ENCODE data around the gene MBNL2.

- no peak for TF ChIP-seq CTCF (conservative IDR thresholded peaks at IDR 0.05; ENCODE audit: low read depth in 2 of 2)
- TF ChIP-seq, protein P1, sequence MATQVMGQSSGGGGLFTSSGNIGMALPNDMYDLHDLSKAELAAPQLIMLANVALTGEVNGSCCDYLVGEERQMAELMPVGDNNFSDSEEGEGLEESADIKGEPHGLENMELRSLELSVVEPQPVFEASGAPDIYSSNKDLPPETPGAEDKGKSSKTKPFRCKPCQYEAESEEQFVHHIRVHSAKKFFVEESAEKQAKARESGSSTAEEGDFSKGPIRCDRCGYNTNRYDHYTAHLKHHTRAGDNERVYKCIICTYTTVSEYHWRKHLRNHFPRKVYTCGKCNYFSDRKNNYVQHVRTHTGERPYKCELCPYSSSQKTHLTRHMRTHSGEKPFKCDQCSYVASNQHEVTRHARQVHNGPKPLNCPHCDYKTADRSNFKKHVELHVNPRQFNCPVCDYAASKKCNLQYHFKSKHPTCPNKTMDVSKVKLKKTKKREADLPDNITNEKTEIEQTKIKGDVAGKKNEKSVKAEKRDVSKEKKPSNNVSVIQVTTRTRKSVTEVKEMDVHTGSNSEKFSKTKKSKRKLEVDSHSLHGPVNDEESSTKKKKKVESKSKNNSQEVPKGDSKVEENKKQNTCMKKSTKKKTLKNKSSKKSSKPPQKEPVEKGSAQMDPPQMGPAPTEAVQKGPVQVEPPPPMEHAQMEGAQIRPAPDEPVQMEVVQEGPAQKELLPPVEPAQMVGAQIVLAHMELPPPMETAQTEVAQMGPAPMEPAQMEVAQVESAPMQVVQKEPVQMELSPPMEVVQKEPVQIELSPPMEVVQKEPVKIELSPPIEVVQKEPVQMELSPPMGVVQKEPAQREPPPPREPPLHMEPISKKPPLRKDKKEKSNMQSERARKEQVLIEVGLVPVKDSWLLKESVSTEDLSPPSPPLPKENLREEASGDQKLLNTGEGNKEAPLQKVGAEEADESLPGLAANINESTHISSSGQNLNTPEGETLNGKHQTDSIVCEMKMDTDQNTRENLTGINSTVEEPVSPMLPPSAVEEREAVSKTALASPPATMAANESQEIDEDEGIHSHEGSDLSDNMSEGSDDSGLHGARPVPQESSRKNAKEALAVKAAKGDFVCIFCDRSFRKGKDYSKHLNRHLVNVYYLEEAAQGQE (IDR thresholded peaks at IDR 0.05; ENCODE audit: unreplicated experiment), result no peak
- no peak for TF ChIP-seq NANOG (IDR thresholded peaks at IDR 0.05; ENCODE audit: borderline replicate concordance)
- TF ChIP-seq CREB1 (CRISPR knock-in tag; IDR thresholded peaks at IDR 0.05; ENCODE audit: low read depth), result no peak
Measured at GRCh38 chr13:97413694-97414093, 191.6 kb downstream of the MBNL2 start.
